Lower leg skin (tissue), 4 donors: Measurements from ENCODE around the gene ADCY7. TPM values are rescaled to one million over a fixed set of nuclear protein-coding genes. Genes with fewer than 3 reads are reported as not detected.

ENCODE experiments used
- DNase-seq, 2 donors: peaks; one replicate each; pipeline ENCODE4 v3.0.0-alpha.2; 2019; ENCODE audit warnings: low spot score in 2 of 2
- H3K4me3 ChIP-seq: fragments of 200-600 bp; sonication (generic); 2 replicates; pipeline ENCODE4 v1.5.1; 2017; ENCODE audit warnings: mild to moderate bottlenecking, low read depth; ENCODE audit not compliant: poor library complexity, severe bottlenecking
- POLR2A ChIP-seq, 2 donors: fragments of 450-650 bp; IDR thresholded peaks; one replicate each; pipeline ENCODE4 v1.6.1; 2016 to 2017; ENCODE audit warnings: antibody characterized with exemption in 2 of 2, mild to moderate bottlenecking in 1 of 2, moderate library complexity in 1 of 2
- WGBS, 2 donors: methylation state at CpG; one replicate each; pipeline ENCODE4 v1.1.5; 2018; 5-methylcytosine and 5-hydroxymethylcytosine counted together
- intact Hi-C: fragments of 100-400 bp; cut with DNase I; formaldehyde crosslinking; loops from one replicate; pipeline ENCODE4 v1.15.0; 2023; ENCODE audit warnings: low total_unique reads
- total RNA-seq, 4 donors: library from RNA; depleted of rRNA; stranded (reverse); fragments of >200 nt; gene quantifications; one replicate each; pipeline ENCODE4 v1.1.0, GENCODE V29; 2016
- TF ChIP-seq, protein P1 (sequence below), 3 donors: fragments of 450-650 bp; IDR thresholded peaks; one replicate each; pipeline ENCODE4 v1.5.1; 2016; ENCODE audit warnings: antibody characterized with exemption in 3 of 3, mild to moderate bottlenecking in 3 of 3, moderate library complexity in 2 of 3

Gene ADCY7
- total RNA-seq, 4 donors from 2014 or later, result 14.0 to 28.2 (median 21.0) TPM

DNA sequence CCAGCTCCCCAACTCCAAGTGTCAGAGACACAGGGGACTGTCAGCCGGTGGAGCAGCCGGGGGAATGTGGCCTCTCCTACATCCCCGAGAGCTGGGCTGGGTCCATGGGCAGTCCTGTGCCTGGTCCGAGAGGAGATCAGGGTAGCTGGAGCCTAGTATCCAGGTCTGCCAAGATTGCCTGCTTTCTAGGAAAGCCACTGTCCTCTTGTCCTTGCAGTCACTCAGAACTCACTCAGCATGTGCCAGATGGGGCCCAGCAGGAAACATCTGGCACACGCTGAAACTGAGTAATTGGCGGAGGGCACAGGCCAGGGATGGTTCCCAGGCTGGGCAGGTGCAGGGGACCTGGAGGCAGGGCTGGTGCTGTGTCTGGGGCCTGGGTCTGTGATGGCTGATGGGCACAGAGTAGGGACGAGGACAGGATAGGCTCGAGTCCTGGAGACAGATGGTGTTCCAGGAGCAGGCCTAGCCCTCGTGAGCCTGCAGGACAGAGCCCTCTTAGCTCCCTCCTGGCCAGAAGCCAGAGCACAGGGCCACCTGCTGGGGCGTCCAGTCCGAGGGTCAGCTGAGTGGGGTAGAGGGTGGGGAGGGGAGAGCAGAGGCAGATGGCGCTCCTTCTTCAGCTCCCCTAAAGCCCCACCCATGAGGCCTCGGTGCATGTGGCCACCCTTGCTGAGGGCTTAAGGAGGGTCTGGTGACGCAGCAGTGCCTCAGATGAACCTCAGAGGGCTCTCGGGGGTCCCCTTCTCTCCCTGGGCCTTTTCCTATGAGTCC is 31.1 kb downstream of the ADCY7 start:
- intact Hi-C loops, result no loop called here

DNA sequence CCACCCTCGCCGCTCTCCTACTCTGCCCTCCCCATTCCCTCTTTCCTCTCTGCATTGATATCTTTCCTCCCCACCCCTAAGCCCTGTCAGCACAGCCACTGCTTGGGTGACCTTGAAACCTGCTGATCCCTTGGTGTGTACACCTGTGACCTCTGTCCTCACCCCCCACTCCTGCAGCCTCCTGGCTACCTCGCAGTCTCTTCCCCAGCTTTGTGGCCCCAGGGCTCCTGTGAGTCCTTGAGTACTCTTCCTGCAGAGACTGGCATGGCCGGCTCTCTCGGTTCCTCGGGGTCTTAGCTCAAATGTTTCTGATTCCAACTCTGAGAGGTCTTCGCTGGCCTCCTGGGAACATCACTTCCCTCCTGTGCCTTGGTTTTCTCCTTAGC is 31.7 kb downstream of the ADCY7 start:
- WGBS, 2 donors, result 89 to 90% methylated on average over 7 of the region's 7 CpGs
- H3K4me3 ChIP-seq, result no peak overlapping the region
- TF ChIP-seq POLR2A (IDR thresholded peaks at IDR 0.05), result no peak
- TF ChIP-seq, protein P1, sequence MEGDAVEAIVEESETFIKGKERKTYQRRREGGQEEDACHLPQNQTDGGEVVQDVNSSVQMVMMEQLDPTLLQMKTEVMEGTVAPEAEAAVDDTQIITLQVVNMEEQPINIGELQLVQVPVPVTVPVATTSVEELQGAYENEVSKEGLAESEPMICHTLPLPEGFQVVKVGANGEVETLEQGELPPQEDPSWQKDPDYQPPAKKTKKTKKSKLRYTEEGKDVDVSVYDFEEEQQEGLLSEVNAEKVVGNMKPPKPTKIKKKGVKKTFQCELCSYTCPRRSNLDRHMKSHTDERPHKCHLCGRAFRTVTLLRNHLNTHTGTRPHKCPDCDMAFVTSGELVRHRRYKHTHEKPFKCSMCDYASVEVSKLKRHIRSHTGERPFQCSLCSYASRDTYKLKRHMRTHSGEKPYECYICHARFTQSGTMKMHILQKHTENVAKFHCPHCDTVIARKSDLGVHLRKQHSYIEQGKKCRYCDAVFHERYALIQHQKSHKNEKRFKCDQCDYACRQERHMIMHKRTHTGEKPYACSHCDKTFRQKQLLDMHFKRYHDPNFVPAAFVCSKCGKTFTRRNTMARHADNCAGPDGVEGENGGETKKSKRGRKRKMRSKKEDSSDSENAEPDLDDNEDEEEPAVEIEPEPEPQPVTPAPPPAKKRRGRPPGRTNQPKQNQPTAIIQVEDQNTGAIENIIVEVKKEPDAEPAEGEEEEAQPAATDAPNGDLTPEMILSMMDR (IDR thresholded peaks at IDR 0.05), result no peak
- peak in 1 of 2 donors; percentile 80 for DNase-seq
- intact Hi-C loops, result no loop called here

More for the DNA sequence above, 31.1 kb downstream of the ADCY7 start:
- no peak for TF ChIP-seq POLR2A (IDR thresholded peaks at IDR 0.05)
- TF ChIP-seq, protein P1 (IDR thresholded peaks at IDR 0.05), result no peak
- DNase-seq, result peak in 1 of 2 donors; percentile 80
- 80 to 84% methylated on average over 14 to 15 of the region's 15 CpGs for WGBS, 2 donors
- H3K4me3 ChIP-seq, result no peak overlapping the region

DNA sequence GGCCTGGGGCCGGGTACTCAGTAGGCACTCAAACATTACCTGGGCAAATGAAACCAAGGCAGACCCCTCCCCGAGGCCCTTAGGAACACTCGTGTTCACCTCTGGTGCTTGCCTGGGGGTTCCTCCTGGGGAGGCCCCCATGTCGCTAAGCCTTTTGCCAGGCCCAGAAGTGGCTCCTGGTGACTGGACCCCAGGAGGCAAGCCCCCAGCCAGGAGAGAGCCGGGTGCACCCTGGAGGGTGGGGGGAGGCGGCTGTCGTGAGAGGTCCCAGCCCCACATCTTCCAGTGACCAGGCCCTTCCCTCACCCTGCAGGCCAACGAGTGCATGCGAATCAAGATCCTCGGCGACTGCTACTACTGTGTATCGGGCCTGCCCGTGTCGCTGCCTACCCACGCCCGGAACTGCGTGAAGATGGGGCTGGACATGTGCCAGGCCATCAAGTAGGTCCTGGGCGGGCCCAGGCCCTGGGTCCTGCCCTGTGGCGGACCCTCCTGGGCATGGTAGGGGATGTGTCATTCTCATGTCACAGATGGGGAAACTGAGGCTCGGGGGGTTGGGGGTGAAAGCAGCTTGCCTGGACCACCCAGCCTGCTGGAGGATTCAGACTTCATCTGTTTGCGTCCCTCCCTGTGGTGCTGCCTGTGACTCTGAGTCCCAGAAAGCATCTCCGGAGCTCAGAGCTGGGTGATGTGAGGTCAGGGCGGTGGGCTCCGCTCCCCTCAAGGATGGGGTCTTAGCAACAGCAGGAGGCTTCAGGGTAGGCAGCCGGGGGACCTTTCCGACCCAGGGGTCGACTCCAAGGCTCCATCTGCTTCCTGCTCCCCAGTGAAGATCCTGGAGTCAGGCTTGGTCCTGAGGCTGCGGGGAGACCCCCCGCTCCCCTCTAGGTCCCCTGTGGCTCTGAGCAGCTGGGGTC is 32.5 kb downstream of the ADCY7 start:
- TF ChIP-seq, protein P1 (IDR thresholded peaks at IDR 0.05), result no peak
- intact Hi-C loops, result no loop called here
- DNase-seq, result peak in 1 of 2 donors; percentile 83
- WGBS, 2 donors, result 78 to 85% methylated on average over 26 to 27 of the region's 29 CpGs
- H3K4me3 ChIP-seq, result no peak overlapping the region

DNA sequence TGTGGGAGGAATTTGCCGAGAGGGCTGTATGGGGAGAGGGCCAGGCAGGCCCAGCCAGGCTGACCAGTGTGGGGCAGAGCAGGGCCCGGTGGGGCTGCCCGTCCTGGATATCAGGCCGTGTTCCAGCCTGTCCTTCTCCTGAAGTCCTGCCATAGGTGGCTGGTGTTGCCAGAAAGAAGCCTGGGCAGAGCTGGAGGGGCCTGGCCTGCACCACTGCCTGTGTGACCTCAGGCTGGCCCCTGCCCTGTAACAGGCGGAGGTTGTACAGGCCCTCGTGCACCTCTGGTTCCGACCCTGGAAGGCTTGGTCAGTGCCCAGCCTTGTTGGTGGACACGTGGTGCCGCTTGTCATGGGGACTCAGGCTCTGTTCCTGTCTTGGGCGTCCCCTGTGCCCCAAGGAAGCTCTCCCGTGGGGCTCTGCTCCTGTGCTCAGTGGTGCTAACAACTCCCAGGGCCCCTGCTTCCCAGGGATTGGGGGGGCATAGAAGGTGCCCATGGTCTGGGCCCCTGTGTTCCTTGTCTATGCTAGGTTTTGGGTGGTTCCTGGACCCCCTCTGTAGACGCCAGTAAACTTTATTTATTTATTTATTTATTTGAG is 33.3 kb downstream of the ADCY7 start:
- H3K4me3 ChIP-seq, result no peak overlapping the region
- 82 to 90% methylated on average over 7 to 11 of the region's 12 CpGs for WGBS, 2 donors
- TF ChIP-seq, protein P1 (IDR thresholded peaks at IDR 0.05), result no peak
- no peak for TF ChIP-seq POLR2A (IDR thresholded peaks at IDR 0.05)
- DNase-seq, result peak in 1 of 2 donors; percentile 63
- intact Hi-C loops, result no loop called here

DNA sequence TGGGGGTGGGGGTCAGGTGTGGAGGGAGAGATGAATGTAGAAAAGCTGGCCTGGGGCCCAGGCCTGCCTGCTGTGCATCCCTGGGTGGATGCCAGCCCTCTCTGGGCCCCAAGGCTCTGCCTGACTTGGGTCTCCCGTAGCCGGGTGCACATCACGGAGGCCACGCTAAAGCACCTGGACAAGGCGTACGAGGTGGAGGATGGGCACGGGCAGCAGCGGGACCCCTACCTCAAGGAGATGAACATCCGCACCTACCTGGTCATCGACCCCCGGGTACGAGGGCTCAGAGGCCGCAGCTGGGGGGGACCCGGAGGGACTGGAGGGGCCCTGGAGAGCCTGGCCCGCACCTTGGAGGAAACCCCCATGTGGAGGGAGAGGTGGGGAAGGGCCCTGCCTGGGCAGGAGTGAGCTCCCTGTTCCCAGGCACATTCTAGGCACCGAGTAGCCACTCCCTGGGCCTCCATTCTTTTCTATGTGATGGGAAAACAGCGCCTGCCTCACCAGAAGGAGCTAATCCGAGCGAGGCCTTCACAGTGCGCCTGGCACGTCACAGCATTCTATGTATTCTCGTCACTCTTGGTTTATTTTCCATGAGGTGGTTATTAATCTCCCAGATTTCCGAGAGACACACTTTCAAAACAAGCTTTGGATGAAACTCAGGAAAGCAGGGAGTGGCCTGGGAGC is 34.7 kb downstream of the ADCY7 start:
- peak in 1 of 2 donors; percentile 83 for DNase-seq
- TF ChIP-seq POLR2A (IDR thresholded peaks at IDR 0.05), result no peak
- TF ChIP-seq, protein P1 (IDR thresholded peaks at IDR 0.05), result no peak
- intact Hi-C loops, result no loop called here
- 87 to 90% methylated on average over 17 to 23 of the region's 23 CpGs for WGBS, 2 donors
- H3K4me3 ChIP-seq, result no peak overlapping the region
